WI38 (cell line): ENCODE measurements around the gene ARL8B.
"Not testable (repeated sequence)": the region's sequence is repeated elsewhere in the genome, so short reads cannot be mapped to it uniquely, and the experiment has no call there.

ENCODE experiments used
- H3K4me3 ChIP-seq: 2 replicates; pipeline ENCODE4 v1.5.1; 2011; ENCODE audit warnings: low read depth, mild to moderate bottlenecking, control low read depth, low read length
- TF ChIP-seq, protein P1 (sequence below): IDR thresholded peaks from 2 replicates; pipeline ENCODE4 v1.5.1; 2012; ENCODE audit warnings: low read depth, mild to moderate bottlenecking, control low read depth, low read length

ARL8B gene

DNA sequence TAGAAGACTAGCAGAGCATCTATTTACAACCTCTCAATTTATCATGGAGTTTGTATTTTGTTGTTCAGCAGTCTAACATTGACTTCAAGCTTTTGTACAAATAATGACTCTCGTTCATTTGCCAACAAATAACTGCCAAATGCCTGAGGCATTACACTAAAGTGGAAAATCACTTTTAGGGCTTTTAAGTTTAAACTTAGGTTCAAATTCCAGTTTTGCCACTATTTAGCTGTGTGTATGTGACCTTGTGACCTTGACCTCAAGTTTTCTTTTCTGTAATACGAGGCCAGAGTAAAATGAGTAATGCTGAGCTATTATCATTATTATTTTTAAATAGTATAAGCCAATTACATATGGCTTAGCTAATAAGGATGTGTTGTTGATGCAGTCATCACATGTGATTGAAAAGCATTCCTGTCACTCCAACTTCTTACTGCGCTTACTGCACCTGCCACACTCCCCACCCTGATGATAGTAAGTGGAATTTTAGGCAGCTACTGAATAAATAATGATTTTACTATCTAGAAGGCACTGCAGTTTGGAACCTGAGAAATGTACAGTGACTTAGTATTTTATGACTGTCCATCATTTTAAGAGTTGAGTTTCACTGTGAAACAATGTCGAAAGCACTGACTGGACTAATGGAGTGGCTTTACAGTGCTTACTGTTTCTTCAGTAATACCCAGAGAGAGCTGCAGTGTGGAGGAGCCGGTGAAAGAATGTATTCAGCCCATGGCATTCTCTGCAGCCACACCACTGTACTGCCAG lies 16.3 kb downstream of the ARL8B start:
- H3K4me3 ChIP-seq: no peak overlapping the region
- TF ChIP-seq, protein P1, sequence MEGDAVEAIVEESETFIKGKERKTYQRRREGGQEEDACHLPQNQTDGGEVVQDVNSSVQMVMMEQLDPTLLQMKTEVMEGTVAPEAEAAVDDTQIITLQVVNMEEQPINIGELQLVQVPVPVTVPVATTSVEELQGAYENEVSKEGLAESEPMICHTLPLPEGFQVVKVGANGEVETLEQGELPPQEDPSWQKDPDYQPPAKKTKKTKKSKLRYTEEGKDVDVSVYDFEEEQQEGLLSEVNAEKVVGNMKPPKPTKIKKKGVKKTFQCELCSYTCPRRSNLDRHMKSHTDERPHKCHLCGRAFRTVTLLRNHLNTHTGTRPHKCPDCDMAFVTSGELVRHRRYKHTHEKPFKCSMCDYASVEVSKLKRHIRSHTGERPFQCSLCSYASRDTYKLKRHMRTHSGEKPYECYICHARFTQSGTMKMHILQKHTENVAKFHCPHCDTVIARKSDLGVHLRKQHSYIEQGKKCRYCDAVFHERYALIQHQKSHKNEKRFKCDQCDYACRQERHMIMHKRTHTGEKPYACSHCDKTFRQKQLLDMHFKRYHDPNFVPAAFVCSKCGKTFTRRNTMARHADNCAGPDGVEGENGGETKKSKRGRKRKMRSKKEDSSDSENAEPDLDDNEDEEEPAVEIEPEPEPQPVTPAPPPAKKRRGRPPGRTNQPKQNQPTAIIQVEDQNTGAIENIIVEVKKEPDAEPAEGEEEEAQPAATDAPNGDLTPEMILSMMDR: no peak

DNA sequence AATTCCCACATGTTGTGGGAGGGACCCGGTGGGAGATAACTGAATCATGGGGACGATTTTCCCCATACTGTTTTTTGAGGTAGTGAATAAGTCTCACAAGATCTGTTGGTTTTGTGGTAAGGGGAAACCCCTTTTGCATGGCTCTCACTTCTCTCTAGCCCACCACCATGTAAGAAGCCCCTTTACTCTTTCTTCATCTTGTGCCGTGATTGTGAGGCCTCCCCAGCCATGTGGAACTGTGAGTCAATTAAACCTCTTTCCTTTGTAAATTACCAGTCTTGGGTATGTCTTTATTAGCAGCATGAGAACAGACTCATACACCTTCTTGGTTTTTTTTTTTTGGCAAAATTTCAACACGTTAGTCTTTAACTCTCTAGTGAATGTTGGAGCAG lies 18.1 kb downstream of the ARL8B start:
- TF ChIP-seq, protein P1: no peak
- no peak overlapping the region for H3K4me3 ChIP-seq

DNA sequence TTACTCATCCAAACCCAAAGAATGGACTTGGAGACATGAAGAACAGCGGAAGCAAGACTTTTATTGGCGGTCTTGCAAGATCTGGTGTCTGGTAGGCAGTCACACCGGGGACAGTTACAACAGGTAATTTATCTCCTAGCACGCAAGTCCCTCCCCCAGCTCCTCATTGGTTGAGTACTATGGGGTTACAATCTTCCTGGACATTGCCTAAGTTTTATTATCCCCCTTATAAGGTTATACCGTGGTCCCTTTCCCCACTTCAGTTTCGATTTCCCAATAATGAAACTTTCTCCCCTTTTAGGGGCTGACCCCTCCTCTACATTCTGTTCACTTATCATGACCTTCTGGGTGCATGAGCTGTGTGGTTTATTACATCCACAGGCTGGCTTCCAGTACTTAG lies 18.7 kb downstream of the ARL8B start:
- H3K4me3 ChIP-seq: no peak overlapping the region
- TF ChIP-seq, protein P1: no peak

DNA sequence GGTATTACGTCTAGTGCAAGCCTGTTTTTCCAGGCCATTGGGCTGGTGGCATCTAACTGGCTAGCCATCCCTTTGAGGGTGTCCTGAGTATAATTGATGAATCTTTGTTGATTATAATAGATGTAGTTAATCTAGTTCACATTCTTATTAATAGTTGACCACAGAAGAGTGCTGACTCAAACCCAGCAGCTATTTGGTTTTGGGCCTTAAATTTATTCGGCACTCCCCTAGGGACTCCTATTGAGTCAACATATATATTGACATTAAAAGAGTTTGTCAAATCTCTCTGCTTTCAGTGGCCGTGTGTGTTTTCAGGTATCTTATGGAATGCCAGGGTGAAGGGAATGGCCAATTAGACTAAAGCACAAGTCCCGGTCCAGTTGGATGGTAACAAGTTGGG lies 19.7 kb downstream of the ARL8B start:
- H3K4me3 ChIP-seq: no peak overlapping the region
- TF ChIP-seq, protein P1: no peak

DNA sequence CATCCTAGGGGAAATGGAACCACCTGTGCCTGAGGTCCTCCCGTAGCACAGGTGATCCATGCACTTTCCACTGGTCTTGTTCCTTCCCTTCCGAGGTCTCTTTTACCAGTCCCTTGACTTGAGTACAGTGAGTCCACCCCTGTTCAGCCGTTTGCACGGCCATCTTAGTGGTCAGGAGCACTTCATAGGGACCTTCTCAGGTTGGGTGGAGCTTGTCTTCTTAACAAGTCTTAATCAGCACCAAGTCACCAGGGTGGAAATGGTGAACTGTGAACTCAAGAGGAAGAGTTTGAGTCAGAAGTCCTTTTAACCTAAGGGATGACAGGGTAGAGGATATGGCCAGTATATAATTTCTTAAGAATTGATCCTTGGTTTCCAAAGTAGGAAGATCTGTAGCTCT lies 21.4 kb downstream of the ARL8B start:
- TF ChIP-seq, protein P1: no peak
- H3K4me3 ChIP-seq: no peak overlapping the region

DNA sequence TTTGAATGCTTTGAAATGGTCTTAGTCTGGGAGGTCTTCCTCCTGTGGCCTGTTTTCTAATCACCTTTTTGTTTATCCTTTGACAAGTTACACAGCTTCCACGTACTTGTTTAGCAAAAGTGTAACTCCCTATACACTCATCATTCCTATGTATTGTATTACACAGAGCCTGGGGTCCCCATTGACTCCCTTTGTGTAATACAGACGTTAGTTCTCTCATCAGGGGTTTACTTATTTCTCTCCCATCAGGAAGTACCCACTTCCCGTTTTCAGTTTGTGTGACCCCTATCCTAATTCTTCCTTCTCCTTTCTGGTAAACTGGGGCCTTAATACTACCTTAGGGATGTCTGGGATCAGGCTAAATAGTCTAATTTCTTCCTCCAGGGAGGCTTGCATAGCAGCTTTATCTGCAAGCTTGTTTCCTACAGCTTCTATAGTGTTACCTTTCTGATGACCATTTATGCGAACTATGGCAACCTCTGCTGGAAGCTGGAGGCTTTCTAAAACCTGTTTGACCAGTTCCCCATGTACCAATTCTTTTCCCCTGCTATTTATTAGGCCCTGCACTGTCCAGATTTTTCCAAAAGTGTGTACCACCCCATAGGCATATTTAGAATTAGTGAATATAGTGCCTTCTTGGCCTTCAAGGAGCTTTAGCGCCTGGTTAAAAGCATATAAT lies 22.4 kb downstream of the ARL8B start:
- TF ChIP-seq, protein P1: no peak
- no peak overlapping the region for H3K4me3 ChIP-seq

DNA sequence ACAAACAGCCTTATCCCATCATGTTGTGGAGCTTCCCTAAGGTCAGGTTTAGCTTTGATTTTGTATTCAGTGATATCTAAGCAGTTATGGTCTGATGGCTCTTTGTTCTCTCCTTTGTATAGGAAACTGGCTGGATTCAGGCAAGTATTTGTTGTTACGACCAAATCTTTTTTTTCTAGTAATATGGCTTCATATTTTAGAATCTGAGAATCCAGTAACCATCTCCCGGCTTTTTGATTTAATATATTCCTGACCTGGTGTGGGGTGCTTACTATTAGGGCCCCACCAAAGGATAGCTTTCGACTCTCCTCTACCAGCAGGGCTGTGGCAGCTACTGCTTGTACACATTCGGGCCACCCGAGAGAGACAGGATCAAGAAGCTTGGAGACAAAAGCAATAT lies 23.0 kb downstream of the ARL8B start:
- no peak overlapping the region for H3K4me3 ChIP-seq
- TF ChIP-seq, protein P1: no peak

DNA sequence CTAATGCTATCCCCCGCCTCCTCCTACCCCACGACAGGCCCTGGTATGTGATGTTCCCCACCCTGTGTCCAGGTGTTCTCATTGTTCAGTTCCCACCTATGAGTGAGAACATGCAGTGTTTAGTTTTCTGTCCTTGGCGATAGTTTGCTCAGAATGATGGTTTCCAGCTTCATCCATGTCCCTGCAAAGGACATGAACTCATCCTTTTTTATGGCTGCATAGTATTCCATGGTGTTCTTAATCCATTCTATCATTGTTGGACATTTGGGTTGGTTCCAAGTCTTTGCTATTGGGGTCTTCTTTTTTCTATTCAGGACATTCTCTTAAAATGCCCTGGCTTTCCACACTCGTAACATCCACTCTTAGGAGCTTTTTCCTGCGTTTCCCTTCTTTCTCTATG lies 25.1 kb downstream of the ARL8B start:
- not testable (repeated sequence) for H3K4me3 ChIP-seq
